ENCODE measurements around the gene ZKSCAN8.

Gene ZKSCAN8

DNA sequence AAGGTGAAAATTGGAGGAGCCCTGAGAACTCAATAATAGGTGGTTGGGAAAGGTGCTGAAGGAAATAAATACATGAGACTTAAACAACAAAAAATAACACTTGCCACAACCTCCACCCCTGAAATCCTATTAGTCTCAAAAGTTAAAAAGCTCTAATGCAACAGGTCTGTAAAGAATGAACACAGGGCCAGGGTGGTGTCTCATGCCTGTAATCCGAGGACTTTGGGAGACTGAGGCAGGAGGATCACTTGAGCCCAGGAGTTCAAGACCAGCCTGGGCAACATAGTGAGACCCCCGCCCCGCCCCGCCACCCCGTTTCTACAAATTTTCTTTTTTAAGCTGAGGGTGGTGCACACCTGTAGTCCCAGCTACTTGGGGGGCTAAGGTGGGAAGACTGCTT, 1.1 kb upstream of the ZKSCAN8 start:
- DNase-seq = no peak

DNA sequence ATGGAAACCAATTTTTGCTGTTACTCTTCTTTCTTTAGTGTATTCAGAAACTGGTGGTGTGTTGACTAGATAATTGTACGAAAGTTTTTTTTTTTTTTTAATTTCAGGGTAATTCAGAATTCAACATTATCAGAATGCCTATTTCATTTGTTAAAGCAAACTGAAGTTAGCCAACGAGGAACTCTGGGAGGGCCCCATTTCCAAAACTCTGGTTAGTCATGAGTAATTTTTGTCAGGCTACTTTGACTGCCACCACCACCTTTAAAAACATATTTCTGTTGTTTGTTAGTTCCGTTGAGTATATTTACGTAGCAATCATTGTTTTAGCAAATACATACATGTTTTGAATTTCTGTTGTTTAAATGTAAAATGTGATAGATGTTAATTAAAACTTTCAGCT, 763 bp downstream of the ZKSCAN8 start:
- DNase-seq = no peak

- no peak for DNase-seq
These were observed 3.5 kb downstream of the ZKSCAN8 start for GRCh38 chr6:28145231-28145630.

DNA sequence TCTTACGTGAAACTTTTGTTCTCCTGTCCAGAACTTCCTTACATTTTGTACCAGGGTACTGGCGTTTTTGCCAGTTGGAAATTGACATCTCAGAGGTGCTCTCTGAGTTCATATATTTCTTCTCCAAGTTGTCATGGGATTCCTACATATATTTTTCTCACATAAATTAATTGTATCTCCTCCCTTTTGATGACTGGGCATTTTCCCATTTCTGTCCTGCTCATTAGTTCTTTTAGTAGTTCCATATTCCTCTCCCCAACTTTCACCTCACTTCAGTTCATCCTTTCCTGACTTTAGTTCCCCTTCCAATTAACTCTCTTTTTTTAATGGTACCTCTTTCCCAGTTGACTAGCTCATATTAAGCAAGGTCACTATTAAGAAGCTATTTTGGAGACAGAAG, 10.8 kb downstream of the ZKSCAN8 start:
- no peak for DNase-seq

DNA sequence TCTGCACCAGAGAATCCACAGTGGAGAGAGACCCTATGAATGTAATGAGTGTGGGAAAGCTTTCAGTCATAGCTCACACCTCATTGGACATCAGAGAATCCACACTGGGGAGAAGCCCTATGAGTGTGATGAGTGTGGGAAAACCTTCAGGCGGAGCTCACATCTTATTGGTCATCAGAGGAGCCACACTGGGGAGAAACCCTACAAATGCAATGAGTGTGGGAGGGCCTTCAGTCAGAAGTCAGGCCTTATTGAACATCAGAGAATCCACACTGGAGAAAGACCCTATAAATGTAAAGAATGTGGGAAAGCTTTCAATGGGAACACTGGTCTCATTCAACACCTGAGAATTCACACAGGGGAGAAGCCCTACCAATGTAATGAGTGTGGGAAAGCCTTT, 11.9 kb downstream of the ZKSCAN8 start:
- DNase-seq = no peak

DNA sequence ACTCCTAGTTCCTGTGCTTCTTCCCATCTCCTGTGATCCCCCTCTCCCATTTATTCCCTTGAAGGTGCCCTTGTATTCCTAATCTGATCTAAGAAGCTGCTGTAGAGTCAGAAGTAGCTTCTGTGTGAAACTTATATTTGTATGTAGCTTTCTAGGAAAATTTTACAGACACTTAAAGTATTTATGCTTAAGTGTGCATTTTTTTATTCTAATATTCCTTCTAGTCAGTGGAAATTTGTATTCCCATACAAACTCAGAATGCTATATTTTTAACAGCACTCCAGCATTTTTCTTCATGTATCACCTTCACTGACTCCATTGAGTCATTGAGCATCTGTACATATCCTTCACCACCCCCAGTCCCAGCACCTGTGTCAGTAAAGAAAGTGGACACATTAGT, 12.7 kb downstream of the ZKSCAN8 start:
- DNase-seq = no peak

GRCh38 chr6:28158318-28158717, 16.6 kb downstream of the ZKSCAN8 start:
- DNase-seq = no peak

GRCh38 chr6:28159029-28159607, 17.4 kb downstream of the ZKSCAN8 start:
- no peak for DNase-seq

DNA sequence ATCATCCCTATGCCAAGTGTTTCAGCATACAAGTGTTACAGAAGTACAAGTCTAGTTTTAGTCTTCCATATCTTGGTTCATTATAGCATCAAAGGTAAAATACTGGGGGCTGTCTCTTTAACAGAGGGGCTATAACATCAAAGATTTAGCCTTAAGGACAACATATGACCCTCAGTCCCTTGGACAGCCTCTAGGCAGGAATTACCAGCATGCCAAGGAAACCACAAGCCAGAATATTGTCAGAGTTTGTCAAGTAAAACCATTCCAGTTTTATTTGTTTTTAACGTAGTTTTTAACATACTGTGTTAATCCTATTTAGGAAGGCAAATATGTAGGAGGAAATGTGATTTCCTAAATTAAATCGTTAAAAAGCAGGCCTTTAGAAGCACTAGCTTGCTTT, 18.6 kb downstream of the ZKSCAN8 start:
- no peak for DNase-seq

GRCh38 chr6:28161410-28162079, 19.9 kb downstream of the ZKSCAN8 start:
- peak; percentile 84 for DNase-seq

GRCh38 chr6:28165563-28165962, 23.9 kb downstream of the ZKSCAN8 start:
- DNase-seq = no peak

DNA sequence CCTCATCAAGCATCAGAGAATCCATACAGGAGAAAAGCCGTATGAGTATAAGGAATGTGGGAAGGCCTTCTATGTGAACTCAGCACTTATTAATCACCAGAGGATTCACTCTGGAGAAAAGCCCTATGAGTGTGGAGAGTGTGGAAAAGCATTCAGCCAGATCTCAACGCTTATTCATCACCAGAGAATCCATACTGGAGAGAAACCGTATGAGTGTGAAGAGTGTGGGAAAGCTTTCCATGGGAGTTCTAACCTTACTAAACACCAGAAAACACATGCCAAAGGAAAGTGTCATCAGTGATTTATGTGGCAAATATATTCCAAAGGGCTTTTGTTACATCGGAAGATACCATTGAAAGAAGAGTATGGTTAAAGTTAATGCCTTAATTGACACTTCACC, 25.4 kb downstream of the ZKSCAN8 start:
- no peak for DNase-seq

GRCh38 chr6:28167926-28168325, 26.2 kb downstream of the ZKSCAN8 start:
- no peak for DNase-seq

DNA sequence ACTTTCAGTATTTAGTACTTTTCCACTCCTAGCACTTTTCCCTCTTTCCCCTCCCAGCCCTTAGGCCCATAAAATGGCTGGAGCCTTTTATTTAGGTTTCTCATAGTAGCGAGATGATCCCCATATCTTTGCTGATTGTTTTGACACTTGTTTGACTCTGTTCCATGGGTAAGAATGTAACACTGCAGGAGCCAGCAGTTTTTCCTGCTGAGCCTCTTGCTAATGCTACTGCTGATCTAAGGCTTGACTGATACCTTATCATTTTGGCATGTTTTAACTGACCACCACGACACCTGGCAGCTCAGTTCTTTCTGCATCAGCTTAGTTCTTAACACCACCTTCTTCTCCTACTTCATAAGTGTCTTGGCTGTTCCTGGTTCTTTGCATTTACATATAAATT, 29.6 kb downstream of the ZKSCAN8 start:
- DNase-seq = no peak

DNA sequence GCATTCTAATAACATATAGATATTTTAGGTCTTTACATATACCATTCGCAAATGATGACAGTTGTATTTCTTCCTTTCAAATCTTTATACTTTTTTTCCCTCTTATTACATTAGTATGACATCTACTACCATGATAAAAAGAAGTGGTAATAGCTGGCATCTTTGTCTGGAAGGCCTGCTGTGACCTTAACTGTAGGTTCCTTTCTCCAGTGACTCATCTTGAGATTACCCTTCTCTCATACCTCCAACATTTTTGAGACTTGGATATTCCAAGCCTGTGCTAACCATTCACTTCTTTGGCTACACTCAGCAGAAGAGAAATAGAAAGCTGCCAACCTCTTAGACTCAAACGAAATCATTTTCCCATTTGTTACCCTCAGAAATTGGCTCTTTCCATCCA, 30.3 kb downstream of the ZKSCAN8 start:
- no peak for DNase-seq

GRCh38 chr6:28176373-28176772, 34.7 kb downstream of the ZKSCAN8 start:
- no peak for DNase-seq

- no peak for DNase-seq
These were observed 40.6 kb downstream of the ZKSCAN8 start for GRCh38 chr6:28182255-28182654.

DNA sequence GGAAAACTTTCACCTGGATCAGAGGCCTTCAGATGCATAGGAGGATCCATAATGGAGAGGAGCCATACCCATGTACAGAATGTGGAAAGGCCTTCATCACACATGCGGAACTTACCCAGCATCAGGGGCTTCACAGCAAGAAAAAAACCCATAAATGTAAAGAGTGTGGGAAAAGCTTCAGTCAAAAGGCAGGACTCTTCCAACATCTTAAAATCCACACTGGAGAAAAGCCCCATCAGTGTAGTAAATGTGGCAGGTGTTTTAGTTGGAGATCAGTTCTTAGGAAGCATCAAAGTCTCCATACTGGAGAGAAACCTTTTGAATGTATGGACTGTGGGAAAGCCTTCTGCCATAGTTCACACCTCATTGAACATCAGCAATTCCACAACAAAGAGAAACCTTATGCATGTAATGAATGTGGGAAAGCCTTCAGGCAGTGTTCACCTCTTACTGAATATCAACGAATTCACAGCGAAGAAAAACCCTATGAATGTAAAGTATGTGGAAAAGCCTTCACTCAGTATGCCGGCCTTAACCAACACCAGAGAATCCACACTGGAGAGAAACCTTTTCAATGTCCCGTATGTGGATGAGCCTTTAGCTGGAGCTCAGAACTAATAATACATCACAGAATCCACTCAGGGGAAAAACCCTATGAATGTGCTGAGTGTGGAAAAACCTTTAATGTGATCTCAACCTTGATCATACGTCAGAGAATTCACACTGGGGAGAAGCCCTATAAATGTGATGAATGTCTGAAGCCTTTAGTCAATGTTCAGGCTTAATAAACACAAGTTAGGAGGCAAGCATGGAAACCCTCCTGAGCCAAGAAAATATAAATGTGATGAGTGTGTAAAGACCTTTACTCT, 46.7 kb downstream of the ZKSCAN8 start:
- DNase-seq = no peak

- DNase-seq = no peak
These were observed 58.3 kb downstream of the ZKSCAN8 start for GRCh38 chr6:28200020-28200419.

DNA sequence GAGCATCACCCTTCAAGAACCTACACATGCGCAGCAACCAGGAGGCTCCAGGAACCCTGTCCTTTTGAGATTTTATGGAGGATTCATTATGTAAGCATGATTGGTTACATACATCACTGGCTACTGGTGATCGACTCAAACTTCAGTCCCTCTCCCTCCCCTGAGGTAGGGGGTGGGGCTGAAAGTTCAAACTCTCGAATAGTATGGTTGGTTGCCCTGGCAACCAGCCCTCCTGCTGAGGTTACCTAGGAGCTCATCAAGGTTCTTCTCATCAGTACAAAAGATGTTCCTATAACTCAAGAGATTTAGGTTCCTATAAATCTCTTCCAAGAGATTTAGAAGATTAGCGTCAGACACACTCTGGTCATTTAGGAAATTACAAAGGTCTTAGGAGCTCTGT, 61.5 kb downstream of the ZKSCAN8 start:
- no peak for DNase-seq

GRCh38 chr6:28205879-28206278, 64.2 kb downstream of the ZKSCAN8 start:
- no peak for DNase-seq

GRCh38 chr6:28206527-28206926, 64.8 kb downstream of the ZKSCAN8 start:
- no peak for DNase-seq

- no peak for DNase-seq
These were observed 65.3 kb downstream of the ZKSCAN8 start for GRCh38 chr6:28206928-28207509.

All from stimulated activated CD4-positive, alpha-beta T cell treated with anti-CD3 and anti-CD28 coated beads, Interleukin-12 subunit alpha, Interleukin-12 subunit beta, amount 100 ng/mL, for 4 hours (primary cell).